ENCODE data around the gene SEC31A.

- TF ChIP-seq, protein P1, sequence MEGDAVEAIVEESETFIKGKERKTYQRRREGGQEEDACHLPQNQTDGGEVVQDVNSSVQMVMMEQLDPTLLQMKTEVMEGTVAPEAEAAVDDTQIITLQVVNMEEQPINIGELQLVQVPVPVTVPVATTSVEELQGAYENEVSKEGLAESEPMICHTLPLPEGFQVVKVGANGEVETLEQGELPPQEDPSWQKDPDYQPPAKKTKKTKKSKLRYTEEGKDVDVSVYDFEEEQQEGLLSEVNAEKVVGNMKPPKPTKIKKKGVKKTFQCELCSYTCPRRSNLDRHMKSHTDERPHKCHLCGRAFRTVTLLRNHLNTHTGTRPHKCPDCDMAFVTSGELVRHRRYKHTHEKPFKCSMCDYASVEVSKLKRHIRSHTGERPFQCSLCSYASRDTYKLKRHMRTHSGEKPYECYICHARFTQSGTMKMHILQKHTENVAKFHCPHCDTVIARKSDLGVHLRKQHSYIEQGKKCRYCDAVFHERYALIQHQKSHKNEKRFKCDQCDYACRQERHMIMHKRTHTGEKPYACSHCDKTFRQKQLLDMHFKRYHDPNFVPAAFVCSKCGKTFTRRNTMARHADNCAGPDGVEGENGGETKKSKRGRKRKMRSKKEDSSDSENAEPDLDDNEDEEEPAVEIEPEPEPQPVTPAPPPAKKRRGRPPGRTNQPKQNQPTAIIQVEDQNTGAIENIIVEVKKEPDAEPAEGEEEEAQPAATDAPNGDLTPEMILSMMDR (IDR thresholded peaks at IDR 0.05; ENCODE audit: low read length), result no peak
- no peak for TF ChIP-seq EZH2 (optimal IDR thresholded peaks at IDR 0.05; ENCODE audit: low read depth, low read length)
- TF ChIP-seq EZH2phosphoT487 (IDR thresholded peaks at IDR 0.05; ENCODE audit: low read length), result no peak
Observed at GRCh38 chr4:82886147-82886942, 4.6 kb downstream of the SEC31A start.
